ENCODE measurements around the gene SGCG. TPM values are rescaled to one million over a fixed set of nuclear protein-coding genes. Genes with fewer than 3 reads are reported as not detected.

SGCG gene
- total and polyA plus RNA-seq, 10 of the 15 experiments (the other 5 are each of a cell fraction or from before 2014, with no cell fraction given): not detected

DNA sequence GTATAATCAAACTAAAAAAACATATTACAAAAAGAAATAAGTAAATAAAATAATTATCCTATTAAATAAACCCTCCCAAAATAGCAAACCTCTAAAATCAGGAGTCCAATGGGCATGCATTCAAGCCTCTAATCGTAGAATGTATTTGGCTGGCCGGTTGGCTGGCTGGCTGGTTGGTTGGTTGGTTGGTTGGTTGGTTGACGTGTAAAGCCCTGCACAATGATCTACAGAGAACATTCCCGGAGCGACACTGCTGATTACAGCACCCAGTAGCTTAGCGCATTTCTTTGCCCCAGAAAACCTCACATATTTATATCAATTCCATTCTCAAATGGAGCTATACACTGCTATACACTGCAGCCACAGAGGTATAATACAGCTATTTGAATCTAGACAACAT lies 187.1 kb downstream of the SGCG start:
- ChIA-PET POLR2A (no interaction called here), CTCF (interaction anchor here (1.0 kb wide), 1 partner anchor 46 kb away, joined by 5 read pairs; no protein-coding TSS in a partner anchor), SMC1A (ENCODE audit: uncharacterized antibody, unreplicated experiment) (no interaction called here), RAD21 (ENCODE audit: unreplicated experiment) (no interaction called here)
- TF ChIP-seq FOXK2 (IDR thresholded peaks at IDR 0.05) (no peak), ESRRA (IDR thresholded peaks at IDR 0.05; ENCODE audit: low read length) (no peak), ETV6 (conservative IDR thresholded peaks at IDR 0.05 in 1 of 2, IDR thresholded peaks at IDR 0.05 in 1 of 2; ENCODE audit: borderline replicate concordance in 1 of 2, low read depth in 1 of 2) (no peak), ZZZ3 (IDR thresholded peaks at IDR 0.05; ENCODE audit: control insufficient read depth, insufficient read length, low read depth) (no peak), CHD1 (IDR thresholded peaks at IDR 0.05; ENCODE audit: low read depth, low read length) (no peak), GATAD2B (conservative IDR thresholded peaks at IDR 0.05; ENCODE audit: low read depth) (no peak), MYC (IDR thresholded peaks at IDR 0.05; ENCODE audit: insufficient read depth, insufficient read length, insufficient replicate concordance, low read length, severe bottlenecking) (no peak), POU2F2 (IDR thresholded peaks at IDR 0.05; ENCODE audit: borderline replicate concordance, low read depth, low read length) (no peak), RELA (IDR thresholded peaks at IDR 0.05; ENCODE audit: borderline replicate concordance, partially characterized antibody) (no peak)
- TF ChIP-seq, protein P1, sequence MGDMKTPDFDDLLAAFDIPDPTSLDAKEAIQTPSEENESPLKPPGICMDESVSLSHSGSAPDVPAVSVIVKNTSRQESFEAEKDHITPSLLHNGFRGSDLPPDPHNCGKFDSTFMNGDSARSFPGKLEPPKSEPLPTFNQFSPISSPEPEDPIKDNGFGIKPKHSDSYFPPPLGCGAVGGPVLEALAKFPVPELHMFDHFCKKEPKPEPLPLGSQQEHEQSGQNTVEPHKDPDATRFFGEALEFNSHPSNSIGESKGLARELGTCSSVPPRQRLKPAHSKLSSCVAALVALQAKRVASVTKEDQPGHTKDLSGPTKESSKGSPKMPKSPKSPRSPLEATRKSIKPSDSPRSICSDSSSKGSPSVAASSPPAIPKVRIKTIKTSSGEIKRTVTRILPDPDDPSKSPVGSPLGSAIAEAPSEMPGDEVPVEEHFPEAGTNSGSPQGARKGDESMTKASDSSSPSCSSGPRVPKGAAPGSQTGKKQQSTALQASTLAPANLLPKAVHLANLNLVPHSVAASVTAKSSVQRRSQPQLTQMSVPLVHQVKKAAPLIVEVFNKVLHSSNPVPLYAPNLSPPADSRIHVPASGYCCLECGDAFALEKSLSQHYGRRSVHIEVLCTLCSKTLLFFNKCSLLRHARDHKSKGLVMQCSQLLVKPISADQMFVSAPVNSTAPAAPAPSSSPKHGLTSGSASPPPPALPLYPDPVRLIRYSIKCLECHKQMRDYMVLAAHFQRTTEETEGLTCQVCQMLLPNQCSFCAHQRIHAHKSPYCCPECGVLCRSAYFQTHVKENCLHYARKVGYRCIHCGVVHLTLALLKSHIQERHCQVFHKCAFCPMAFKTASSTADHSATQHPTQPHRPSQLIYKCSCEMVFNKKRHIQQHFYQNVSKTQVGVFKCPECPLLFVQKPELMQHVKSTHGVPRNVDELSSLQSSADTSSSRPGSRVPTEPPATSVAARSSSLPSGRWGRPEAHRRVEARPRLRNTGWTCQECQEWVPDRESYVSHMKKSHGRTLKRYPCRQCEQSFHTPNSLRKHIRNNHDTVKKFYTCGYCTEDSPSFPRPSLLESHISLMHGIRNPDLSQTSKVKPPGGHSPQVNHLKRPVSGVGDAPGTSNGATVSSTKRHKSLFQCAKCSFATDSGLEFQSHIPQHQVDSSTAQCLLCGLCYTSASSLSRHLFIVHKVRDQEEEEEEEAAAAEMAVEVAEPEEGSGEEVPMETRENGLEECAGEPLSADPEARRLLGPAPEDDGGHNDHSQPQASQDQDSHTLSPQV (IDR thresholded peaks at IDR 0.05): no peak
- TF ChIP-seq, protein P2, sequence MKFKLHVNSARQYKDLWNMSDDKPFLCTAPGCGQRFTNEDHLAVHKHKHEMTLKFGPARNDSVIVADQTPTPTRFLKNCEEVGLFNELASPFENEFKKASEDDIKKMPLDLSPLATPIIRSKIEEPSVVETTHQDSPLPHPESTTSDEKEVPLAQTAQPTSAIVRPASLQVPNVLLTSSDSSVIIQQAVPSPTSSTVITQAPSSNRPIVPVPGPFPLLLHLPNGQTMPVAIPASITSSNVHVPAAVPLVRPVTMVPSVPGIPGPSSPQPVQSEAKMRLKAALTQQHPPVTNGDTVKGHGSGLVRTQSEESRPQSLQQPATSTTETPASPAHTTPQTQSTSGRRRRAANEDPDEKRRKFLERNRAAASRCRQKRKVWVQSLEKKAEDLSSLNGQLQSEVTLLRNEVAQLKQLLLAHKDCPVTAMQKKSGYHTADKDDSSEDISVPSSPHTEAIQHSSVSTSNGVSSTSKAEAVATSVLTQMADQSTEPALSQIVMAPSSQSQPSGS (IDR thresholded peaks at IDR 0.05; ENCODE audit: low read length): no peak
- Histone ChIP-seq H3K4me3 (no peak overlapping the region), H3K27me3 (replicated peaks in 1 of 2; ENCODE audit: control insufficient read depth in 2 of 2, insufficient read depth in 2 of 2, low read length in 1 of 2) (no peaks in the 10 kb centered on the region), H3K4me1 (ENCODE audit: control insufficient read depth, insufficient read depth, low read length) (peaks cover 6% of the 10 kb centered on the region), H3K4me2 (ENCODE audit: control insufficient read depth, insufficient read depth) (no peak overlapping the region), H3K36me3 (ENCODE audit: control insufficient read depth in 2 of 2, insufficient read depth in 2 of 2, low read length in 1 of 2) (peaks cover 1 to 10% of the 10 kb centered on the region in 2 experiments; a peak in 2 of 4 replicates), H3K79me2 (ENCODE audit: control insufficient read depth, insufficient read depth, low read length) (peaks cover 14% of the 10 kb centered on the region), H3K9me3 (replicated peaks; ENCODE audit: control insufficient read depth, insufficient read depth, low read length) (no peaks in the 10 kb centered on the region), H3K27ac (ENCODE audit: control insufficient read depth, insufficient read depth) (no peak overlapping the region), H3K9ac (ENCODE audit: control insufficient read depth, insufficient read depth, low read length) (no peak overlapping the region), H2AFZ (ENCODE audit: control insufficient read depth, low read depth, low read length) (no peak overlapping the region), H4K20me1 (ENCODE audit: control insufficient read depth, insufficient read depth) (no peaks in the 10 kb centered on the region)
- ATAC-seq: no peak
- FAIRE-seq: no peak
- in situ Hi-C loops (cut with MboI): no loop called here
- over 99% methylated on average over 6 of the region's 6 CpGs for WGBS (ENCODE audit: insufficient coverage, insufficient replicate concordance, low lambda C conversion rate, missing lambda C conversion rate)
- no peak for DNase-seq (ENCODE audit: low read depth, low spot score)
- no TSS peak for BruUV-seq (replicated peaks)
- intact Hi-C loops (cut with micrococcal nuclease; ENCODE audit: unreplicated experiment): no loop called here

Measured in GM12878 (cell line).